Peyer's patch (tissue), 4 donors: ENCODE measurements around the gene ZNF622. TPM values are rescaled to one million over a fixed set of nuclear protein-coding genes. Genes with fewer than 3 reads are reported as not detected.
A peak's percentile ranks its signal among the peaks of the same experiment; 100 is the strongest.

ENCODE experiments used
- DNase-seq, 3 donors: peaks; one replicate each; pipeline ENCODE4 v3.0.0-alpha.2; 2017 to 2019
- H3K27ac ChIP-seq, 4 donors: fragments of 200-600 bp; sonication (generic); one replicate each; pipeline ENCODE4 v1.5.1; 2016 to 2019
- H3K27me3 ChIP-seq, 2 donors: fragments of 200-600 bp; sonication (generic); one replicate each; pipeline ENCODE4 v1.5.1; 2019
- H3K36me3 ChIP-seq, 3 donors: fragments of 200-600 bp; sonication (generic); one replicate each; pipeline ENCODE4 v1.5.1; 2016 to 2019
- H3K4me1 ChIP-seq, 4 donors: fragments of 200-600 bp; sonication (generic); one replicate each; pipeline ENCODE4 v1.5.1; 2016 to 2019
- H3K4me3 ChIP-seq, 4 donors: fragments of 200-600 bp; sonication (generic); 1 replicate in 3 of 4; 2 replicates in 1 of 4; pipeline ENCODE4 v1.5.1; 2016 to 2019; ENCODE audit warnings: mild to moderate bottlenecking in 1 of 4
- H3K9me3 ChIP-seq, 4 donors: fragments of 200-600 bp; sonication (generic); one replicate each; pipeline ENCODE4 v1.5.1; 2016 to 2019; ENCODE audit warnings: mild to moderate bottlenecking in 1 of 4
- CTCF ChIP-seq, 6 experiments: fragments of 450-650 bp in 4 of 6; fragments of 200-600 bp in 2 of 6; sonication (generic) in 1 of 6; IDR thresholded peaks; one replicate each; pipeline ENCODE4 v1.5.1; 2017 to 2019; ENCODE audit warnings: antibody characterized with exemption in 6 of 6, mild to moderate bottlenecking in 3 of 6, moderate library complexity in 1 of 6
- POLR2A ChIP-seq, 2 donors: fragments of 450-650 bp; IDR thresholded peaks; one replicate each; pipeline ENCODE4 v1.5.1; 2017; ENCODE audit warnings: antibody characterized with exemption in 2 of 2, mild to moderate bottlenecking in 2 of 2, moderate library complexity in 2 of 2
- total RNA-seq, 4 donors: library from RNA; depleted of rRNA; stranded (reverse); fragments of >200 nt; gene quantifications; one replicate each; pipeline ENCODE4 v1.1.0, GENCODE V29; 2016

The ZNF622 gene
- total RNA-seq, 4 donors from 2014 or later, result 26.7 to 44.6 (median 32.5) TPM

GRCh38 chr5:16505904-16506303 is 40.3 kb upstream of the ZNF622 start:
- H3K27ac ChIP-seq, result no peak overlapping the region
- H3K4me1 ChIP-seq, result no peaks in the 10 kb centered on the region
- H3K9me3 ChIP-seq, result no peaks in the 10 kb centered on the region
- DNase-seq, result no peak
- H3K36me3 ChIP-seq, result peaks cover 0 to 8% (median 0%) of the 10 kb centered on the region in 3 donors
- H3K4me3 ChIP-seq, result peak overlapping the region in 1 of 4 donors; percentile 51
- H3K27me3 ChIP-seq, result no peaks in the 10 kb centered on the region
- TF ChIP-seq POLR2A (IDR thresholded peaks at IDR 0.05) (no peak), CTCF (IDR thresholded peaks at IDR 0.05) (no peak)

DNA sequence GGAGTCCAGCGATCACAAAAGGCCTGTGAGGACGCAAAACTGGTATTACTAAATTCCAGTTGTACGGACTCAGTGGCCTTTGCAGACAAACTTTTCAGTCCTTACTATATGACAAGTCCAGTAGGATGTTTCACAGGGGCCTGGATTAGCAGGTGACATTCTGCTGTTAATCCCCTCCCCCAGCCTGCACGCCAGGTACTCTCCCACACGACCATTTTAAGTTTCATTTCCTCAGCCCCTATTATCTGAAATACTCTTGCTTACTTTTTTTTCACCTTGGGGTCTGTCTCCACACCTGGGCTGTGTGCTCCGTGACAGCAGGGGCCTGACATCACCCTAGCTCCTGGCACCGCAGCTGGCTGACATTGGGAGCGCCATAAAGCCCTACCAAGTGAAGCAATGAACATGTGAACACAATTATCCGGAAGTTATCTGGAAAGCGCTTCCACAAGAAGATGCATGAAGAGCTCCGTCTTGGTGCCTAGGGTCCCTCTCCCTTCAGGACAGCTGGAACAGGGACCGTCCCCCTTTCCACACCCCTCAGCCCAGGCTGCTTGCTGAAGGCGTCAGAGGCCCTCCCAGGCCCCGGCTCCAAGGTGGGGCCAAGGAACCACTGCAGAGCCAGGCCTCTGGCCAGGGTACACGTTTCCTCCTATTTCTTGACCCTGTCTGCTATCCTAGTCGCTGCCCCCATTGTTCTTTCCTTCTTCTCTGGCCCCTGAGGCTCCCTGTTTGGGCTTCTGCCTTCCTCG is 39.7 kb upstream of the ZNF622 start:
- no peak for DNase-seq

DNA sequence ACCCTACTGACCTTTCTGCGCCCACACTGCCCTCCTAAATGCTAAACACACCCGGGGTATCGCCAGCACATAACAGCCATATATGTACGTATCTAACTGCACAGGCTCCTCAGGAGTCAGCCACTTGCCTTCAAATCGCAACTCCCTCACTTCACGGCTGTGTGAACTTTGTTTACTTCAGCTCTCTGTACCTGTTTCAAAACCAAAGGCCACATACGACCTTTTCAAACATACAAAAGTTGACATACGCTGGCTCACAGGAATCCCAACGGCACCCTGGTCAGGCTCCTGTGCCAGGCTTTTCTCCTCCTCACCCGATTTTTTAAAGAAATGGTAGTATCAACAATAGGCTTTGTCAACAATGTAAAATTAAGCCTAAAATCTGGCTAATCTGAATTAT is 39.0 kb upstream of the ZNF622 start:
- H3K4me3 ChIP-seq, result no peak overlapping the region

More for the DNA sequence above, 39.7 kb upstream of the ZNF622 start:
- no peaks in the 10 kb centered on the region for H3K9me3 ChIP-seq
- no peak overlapping the region for H3K27ac ChIP-seq
- peaks cover 0 to 8% (median 0%) of the 10 kb centered on the region in 3 donors for H3K36me3 ChIP-seq
- peak overlapping the region in 1 of 4 donors; percentile 51 for H3K4me3 ChIP-seq
- TF ChIP-seq CTCF (IDR thresholded peaks at IDR 0.05) (no peak), POLR2A (IDR thresholded peaks at IDR 0.05) (no peak)
- no peaks in the 10 kb centered on the region for H3K4me1 ChIP-seq
- H3K27me3 ChIP-seq, result no peaks in the 10 kb centered on the region

GRCh38 chr5:16502866-16503265 is 37.3 kb upstream of the ZNF622 start:
- TF ChIP-seq CTCF (IDR thresholded peaks at IDR 0.05) (no peak), POLR2A (IDR thresholded peaks at IDR 0.05) (no peak)
- H3K4me1 ChIP-seq, result no peaks in the 10 kb centered on the region
- no peak overlapping the region for H3K27ac ChIP-seq

More for the DNA sequence above, 39.0 kb upstream of the ZNF622 start:
- H3K4me1 ChIP-seq, result no peaks in the 10 kb centered on the region
- no peak for TF ChIP-seq CTCF (IDR thresholded peaks at IDR 0.05)
- TF ChIP-seq POLR2A (IDR thresholded peaks at IDR 0.05), result no peak
- H3K9me3 ChIP-seq, result no peaks in the 10 kb centered on the region
- no peaks in the 10 kb centered on the region for H3K27me3 ChIP-seq
- H3K27ac ChIP-seq, result no peak overlapping the region
- peaks cover 0 to 8% (median 0%) of the 10 kb centered on the region in 3 donors for H3K36me3 ChIP-seq
- DNase-seq, result no peak

DNA sequence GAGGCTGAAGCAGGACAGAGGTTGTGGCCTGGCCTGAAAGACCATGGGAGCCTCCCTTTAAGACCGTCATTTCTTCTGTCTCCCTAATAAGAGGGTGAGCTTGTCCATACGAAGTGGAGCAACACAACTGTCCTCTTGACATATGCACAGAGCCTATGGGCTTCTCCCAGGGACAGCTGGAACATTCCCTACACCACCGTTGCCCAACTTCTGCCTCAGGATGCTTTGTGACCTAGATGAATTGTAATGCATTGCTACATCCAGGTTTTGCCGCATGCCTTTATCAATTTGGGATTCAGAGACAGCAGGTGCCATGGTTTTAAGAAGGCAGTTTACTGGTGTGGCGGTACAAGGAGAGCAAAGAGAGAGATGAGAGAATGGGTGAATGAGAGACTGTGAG is 34.4 kb upstream of the ZNF622 start:
- Histone ChIP-seq H3K27ac (no peak overlapping the region), H3K36me3 (peaks cover 0 to 8% (median 0%) of the 10 kb centered on the region in 3 donors)
- TF ChIP-seq CTCF (IDR thresholded peaks at IDR 0.05), result no peak
- TF ChIP-seq POLR2A (IDR thresholded peaks at IDR 0.05), result no peak

More at GRCh38 chr5:16502866-16503265, 37.3 kb upstream of the ZNF622 start:
- Histone ChIP-seq H3K4me3 (no peak overlapping the region), H3K27me3 (no peaks in the 10 kb centered on the region), H3K9me3 (no peaks in the 10 kb centered on the region), H3K36me3 (peaks cover 0 to 8% (median 0%) of the 10 kb centered on the region in 3 donors)
- no peak for DNase-seq

More for the DNA sequence above, 34.4 kb upstream of the ZNF622 start:
- Histone ChIP-seq H3K9me3 (peaks cover 0 to 5% (median 2%) of the 10 kb centered on the region in 4 donors), H3K4me3 (no peak overlapping the region), H3K4me1 (no peaks in the 10 kb centered on the region), H3K27me3 (no peaks in the 10 kb centered on the region)
- DNase-seq, result no peak
